HepG2 (cell line): ENCODE data around the gene ABCB8. TPM values are rescaled to one million over a fixed set of nuclear protein-coding genes. Genes with fewer than 3 reads are reported as not detected.

ENCODE experiments used
- GFI1 ChIP-seq: sonication (generic); formaldehyde crosslinking; IDR thresholded peaks from 2 replicates; pipeline ENCODE4 v1.5.0; 2020; ENCODE audit warnings: missing genetic modification reagents, mild to moderate bottlenecking, borderline replicate concordance
- SIX4 ChIP-seq: sonication (generic); formaldehyde crosslinking; IDR thresholded peaks from 2 replicates; pipeline ENCODE4 v1.4.0; 2020; ENCODE audit warnings: missing genetic modification reagents
- ZBTB4 ChIP-seq: sonication (generic); formaldehyde crosslinking; IDR thresholded peaks from 2 replicates; pipeline ENCODE4 v1.4.0; 2020; ENCODE audit warnings: missing genetic modification reagents, mild to moderate bottlenecking, borderline replicate concordance
- ZNF431 ChIP-seq: sonication (generic); formaldehyde crosslinking; IDR thresholded peaks from 2 replicates; pipeline ENCODE4 v1.9.0; 2022; ENCODE audit warnings: missing genetic modification reagents, low read depth, mild to moderate bottlenecking, borderline replicate concordance
- polyA plus RNA-seq, 8 experiments: library from polyadenylated mRNA; depleted of rRNA in 3 of 8; stranded (reverse) in 7 of 8; unstranded in 1 of 8; fragments of >200 nt; fragmentation: Illumina TruSeq in 4 of 8; extraction: Trizol in 4 of 8; gene quantifications; 2 replicates each; pipeline versions ENCODE4 v1.2.1 to v1.2.3, GENCODE V29; 2011 to 2016; ENCODE audit warnings: low read depth in 4 of 8, missing spikeins in 1 of 8, mixed read lengths in 1 of 8; ENCODE audit not compliant: insufficient read depth in 1 of 8
- total RNA-seq, 5 experiments: library from RNA; depleted of rRNA; stranded (reverse); fragments of >200 nt; fragmentation: Illumina TruSeq; extraction: Trizol; gene quantifications; 2 replicates each; pipeline ENCODE4 v1.2.3, GENCODE V29; 2016; ENCODE audit warnings: low read depth in 1 of 5
- TF ChIP-seq, protein P1 (sequence below): sonication (generic); formaldehyde crosslinking; IDR thresholded peaks from 2 replicates; pipeline ENCODE4 v1.8.0; 2022; ENCODE audit warnings: mild to moderate bottlenecking, missing genetic modification reagents; ENCODE audit not compliant: insufficient replicate concordance
- TF ChIP-seq, protein P2 (sequence below): sonication (generic); formaldehyde crosslinking; IDR thresholded peaks from 2 replicates; pipeline ENCODE4 v1.4.0; 2020; ENCODE audit warnings: missing genetic modification reagents, borderline replicate concordance
- TF ChIP-seq, protein P3 (sequence below): sonication (generic); formaldehyde crosslinking; IDR thresholded peaks from 2 replicates; pipeline ENCODE4 v1.4.0; 2020; ENCODE audit warnings: mild to moderate bottlenecking, missing genetic modification reagents
- TF ChIP-seq, protein P4 (sequence below): IDR thresholded peaks from 2 replicates; pipeline ENCODE4 v1.6.1; 2016; ENCODE audit warnings: missing compliant biosample characterization, missing genetic modification reagents, borderline replicate concordance

ABCB8 gene
- total and polyA plus RNA-seq, 2 of the 13 experiments (the other 11 are each of a cell fraction or from before 2014, with no cell fraction given) = 6.6 to 16.7 TPM

DNA sequence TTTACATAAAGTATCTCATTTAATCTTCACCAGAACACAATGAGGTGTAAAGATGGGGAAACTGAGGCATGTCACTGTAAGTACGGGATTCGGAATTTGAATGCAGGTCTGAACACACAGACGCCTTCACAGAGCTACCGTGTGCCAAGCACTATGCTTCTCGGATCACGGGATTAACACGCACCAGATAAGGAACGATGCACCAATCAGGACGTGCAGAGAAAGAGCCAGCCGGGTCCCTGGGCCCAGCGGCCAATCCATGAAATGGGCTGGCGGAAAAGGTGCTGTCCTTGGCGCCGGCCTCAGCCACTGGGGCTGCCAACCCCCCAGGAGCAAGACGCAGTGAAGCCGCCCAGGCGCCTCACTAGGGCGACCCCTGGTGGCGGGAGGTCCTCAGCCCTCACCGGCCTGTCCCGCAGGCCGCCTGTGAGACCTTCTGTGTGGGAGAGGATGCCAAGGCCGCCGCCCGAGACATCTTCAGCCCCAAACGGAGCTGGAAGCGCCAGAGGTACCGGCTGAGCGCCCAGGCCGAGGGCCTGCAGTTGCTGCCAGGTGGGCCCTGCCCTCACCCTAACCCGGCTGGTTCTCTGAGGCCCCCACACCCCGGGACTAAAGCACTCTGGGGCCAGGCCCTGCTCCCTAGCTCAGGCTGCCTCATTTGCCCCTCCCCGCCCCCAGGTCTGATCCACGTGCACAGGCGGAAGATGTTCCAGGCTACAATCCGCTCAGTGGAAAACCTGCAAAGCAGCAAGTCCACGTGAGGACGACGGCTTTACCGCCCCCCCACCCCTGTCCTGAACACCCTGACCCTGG is 19.5 kb upstream of the ABCB8 start (continued):
- TF ChIP-seq, protein P1, sequence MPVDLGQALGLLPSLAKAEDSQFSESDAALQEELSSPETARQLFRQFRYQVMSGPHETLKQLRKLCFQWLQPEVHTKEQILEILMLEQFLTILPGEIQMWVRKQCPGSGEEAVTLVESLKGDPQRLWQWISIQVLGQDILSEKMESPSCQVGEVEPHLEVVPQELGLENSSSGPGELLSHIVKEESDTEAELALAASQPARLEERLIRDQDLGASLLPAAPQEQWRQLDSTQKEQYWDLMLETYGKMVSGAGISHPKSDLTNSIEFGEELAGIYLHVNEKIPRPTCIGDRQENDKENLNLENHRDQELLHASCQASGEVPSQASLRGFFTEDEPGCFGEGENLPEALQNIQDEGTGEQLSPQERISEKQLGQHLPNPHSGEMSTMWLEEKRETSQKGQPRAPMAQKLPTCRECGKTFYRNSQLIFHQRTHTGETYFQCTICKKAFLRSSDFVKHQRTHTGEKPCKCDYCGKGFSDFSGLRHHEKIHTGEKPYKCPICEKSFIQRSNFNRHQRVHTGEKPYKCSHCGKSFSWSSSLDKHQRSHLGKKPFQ (CRISPR knock-in tag) = peak; percentile 32
- TF ChIP-seq, protein P2, sequence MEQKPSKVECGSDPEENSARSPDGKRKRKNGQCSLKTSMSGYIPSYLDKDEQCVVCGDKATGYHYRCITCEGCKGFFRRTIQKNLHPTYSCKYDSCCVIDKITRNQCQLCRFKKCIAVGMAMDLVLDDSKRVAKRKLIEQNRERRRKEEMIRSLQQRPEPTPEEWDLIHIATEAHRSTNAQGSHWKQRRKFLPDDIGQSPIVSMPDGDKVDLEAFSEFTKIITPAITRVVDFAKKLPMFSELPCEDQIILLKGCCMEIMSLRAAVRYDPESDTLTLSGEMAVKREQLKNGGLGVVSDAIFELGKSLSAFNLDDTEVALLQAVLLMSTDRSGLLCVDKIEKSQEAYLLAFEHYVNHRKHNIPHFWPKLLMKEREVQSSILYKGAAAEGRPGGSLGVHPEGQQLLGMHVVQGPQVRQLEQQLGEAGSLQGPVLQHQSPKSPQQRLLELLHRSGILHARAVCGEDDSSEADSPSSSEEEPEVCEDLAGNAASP = 0 out of 2 replicates have a peak, but pooled peaks have one; percentile 44
- TF ChIP-seq ZNF431 (CRISPR knock-in tag) = 0 out of 2 replicates have a peak, but pooled peaks have one; percentile 39
- TF ChIP-seq, protein P3, sequence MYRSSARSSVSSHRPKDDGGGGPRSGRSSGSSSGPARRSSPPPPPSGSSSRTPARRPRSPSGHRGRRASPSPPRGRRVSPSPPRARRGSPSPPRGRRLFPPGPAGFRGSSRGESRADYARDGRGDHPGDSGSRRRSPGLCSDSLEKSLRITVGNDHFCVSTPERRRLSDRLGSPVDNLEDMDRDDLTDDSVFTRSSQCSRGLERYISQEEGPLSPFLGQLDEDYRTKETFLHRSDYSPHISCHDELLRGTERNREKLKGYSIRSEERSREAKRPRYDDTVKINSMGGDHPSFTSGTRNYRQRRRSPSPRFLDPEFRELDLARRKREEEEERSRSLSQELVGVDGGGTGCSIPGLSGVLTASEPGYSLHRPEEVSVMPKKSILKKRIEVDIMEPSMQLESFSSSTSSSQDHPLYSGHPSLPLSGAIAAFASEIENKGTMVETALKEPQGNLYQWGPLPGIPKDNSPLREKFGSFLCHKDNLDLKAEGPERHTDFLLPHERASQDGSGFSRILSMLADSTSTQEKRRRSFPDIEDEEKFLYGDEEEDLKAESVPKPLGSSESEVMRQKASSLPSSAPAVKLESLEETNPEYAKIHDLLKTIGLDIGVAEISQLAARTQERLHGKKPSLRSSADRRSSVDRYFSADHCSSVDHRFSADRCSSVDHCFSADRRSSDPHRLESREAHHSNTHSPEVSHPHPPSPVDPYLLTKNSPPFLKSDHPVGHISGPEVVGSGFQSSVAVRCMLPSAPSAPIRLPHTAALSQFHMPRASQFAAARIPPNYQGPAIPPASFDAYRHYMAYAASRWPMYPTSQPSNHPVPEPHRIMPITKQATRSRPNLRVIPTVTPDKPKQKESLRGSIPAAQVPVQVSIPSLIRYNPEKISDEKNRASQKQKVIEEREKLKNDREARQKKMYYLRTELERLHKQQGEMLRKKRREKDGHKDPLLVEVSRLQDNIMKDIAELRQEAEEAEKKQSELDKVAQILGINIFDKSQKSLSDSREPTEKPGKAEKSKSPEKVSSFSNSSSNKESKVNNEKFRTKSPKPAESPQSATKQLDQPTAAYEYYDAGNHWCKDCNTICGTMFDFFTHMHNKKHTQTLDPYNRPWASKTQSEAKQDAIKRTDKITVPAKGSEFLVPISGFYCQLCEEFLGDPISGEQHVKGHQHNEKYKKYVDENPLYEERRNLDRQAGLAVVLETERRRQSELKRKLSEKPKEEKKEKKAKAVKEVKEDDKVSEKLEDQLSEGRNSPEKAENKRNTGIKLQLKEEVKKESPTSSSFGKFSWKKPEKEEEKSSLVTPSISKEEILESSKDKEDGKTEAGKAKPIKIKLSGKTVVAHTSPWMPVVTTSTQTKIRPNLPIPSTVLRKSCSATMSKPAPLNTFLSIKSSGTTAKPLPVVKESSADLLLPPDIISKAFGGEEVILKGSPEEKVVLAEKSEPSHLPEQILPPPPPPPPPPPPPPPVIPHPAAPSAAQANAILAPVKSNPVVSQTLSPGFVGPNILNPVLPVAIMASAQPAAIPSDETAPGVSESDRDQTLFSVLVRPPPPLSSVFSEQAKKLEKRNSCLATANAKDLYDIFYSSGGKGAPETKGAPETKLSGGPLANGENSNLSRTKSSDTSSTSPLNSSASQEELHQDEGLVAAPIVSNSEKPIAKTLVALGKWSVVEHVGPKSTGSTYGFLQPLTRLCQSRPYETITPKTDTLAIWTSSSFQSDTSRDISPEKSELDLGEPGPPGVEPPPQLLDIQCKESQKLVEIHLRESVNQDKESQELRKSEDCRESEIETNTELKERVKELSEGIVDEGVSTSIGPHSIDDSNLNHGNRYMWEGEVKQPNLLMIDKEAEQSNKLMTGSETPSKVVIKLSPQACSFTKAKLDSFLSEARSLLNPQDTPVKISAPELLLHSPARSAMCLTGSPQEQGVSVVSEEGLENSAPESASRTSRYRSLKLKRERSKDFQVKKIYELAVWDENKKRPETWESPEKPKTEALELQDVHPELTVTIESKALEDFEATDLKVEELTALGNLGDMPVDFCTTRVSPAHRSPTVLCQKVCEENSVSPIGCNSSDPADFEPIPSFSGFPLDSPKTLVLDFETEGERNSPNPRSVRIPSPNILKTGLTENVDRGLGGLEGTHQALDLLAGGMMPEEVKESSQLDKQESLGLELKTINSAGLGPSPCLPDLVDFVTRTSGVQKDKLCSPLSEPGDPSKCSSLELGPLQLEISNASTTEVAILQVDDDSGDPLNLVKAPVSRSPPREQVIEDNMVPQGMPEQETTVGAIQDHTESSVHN (CRISPR knock-in tag) = no peak
- TF ChIP-seq, protein P4, sequence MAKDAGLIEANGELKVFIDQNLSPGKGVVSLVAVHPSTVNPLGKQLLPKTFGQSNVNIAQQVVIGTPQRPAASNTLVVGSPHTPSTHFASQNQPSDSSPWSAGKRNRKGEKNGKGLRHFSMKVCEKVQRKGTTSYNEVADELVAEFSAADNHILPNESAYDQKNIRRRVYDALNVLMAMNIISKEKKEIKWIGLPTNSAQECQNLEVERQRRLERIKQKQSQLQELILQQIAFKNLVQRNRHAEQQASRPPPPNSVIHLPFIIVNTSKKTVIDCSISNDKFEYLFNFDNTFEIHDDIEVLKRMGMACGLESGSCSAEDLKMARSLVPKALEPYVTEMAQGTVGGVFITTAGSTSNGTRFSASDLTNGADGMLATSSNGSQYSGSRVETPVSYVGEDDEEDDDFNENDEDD = peak; percentile 61; the same call in 1 of the 2 replicates
- peak; percentile 44; the same call in 1 of the 2 replicates for TF ChIP-seq ZBTB4 (CRISPR knock-in tag)
- TF ChIP-seq SIX4 (CRISPR knock-in tag) = no peak
- TF ChIP-seq GFI1 (CRISPR knock-in tag) = peak; percentile 55; the same call in 1 of the 2 replicates
